NCI-H128 (cell line): ENCODE measurements around the gene NOB1.
A peak's percentile ranks its signal among the peaks of the same experiment; 100 is the strongest.
"Not testable (repeated sequence)": the region's sequence is repeated elsewhere in the genome, so short reads cannot be mapped to it uniquely, and the experiment has no call there.

Source experiments
- DNase-seq: peaks from one replicate; lab custom pipeline; 2025; ENCODE audit not compliant: unreplicated experiment; lab: John Stamatoyannopoulos, UW

Gene NOB1

DNA sequence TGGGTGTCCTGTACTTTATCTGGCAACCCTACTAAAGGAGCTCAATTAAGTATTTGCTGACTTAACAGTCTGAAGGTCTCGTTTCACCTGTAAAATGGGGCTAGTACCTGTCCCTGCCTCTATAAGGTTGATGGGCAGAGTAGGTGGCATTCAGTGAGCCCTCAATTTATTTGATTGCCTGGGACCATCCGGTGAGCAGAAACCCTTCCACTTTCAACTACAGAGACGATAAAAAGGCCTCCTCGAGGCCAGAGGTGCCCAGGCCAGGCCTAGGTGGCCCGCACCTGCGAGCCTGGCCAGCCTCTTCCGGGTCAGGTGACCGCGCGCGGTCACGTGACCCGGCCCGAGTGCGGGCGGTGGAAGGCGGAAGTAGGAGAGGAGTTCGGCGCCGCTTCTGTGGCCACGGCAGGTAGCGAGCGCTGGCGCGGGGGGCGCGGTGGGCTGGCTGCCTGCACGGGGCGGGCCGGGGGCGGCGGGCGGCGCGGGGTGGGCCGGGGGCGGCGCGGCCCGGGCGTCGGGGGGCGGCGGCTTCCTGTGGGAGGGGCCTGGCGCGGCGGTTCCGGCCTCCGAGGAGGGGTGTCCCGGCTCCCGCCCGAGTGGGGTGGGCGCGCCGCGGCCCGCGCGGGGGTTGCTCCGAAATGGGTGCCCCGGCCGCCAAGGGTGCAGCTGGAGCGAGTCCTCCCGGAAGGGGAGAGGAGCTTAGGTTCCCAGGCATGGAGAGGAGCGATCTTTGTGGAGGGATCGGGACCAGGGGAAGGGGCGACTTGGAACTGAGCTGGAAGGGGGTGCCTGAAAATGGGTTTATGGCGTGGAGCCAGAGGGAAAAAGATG is 7.5 kb upstream of the NOB1 start, which contains the start of gene WWP2:
WWP2 (plus strand) TSS at position 350 of the 831 bp plus-strand sequence. CDS start 24,679 bp downstream, outside the sequence.
- DNase-seq, result peak; percentile 43

DNA sequence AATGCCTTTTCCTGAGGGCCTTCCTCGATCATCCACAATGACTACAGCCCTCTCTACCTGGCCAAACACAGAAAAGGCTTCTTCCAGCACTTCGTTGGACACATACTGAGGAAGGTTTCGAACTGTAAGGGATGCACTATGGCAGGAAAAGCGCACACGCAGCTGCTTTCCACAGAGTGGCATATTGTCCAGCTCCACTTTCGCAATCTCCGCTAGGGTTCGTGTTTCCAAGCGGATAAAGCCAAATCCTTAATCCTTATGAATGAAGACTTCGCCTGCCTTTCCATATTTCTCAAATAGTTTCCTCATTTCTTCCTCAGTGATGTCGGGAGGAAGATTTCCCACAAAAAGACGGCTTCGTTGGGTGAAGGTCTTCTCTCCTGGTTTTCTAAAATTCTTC is 2.6 kb upstream of the NOB1 start:
- not testable (repeated sequence) for DNase-seq

DNA sequence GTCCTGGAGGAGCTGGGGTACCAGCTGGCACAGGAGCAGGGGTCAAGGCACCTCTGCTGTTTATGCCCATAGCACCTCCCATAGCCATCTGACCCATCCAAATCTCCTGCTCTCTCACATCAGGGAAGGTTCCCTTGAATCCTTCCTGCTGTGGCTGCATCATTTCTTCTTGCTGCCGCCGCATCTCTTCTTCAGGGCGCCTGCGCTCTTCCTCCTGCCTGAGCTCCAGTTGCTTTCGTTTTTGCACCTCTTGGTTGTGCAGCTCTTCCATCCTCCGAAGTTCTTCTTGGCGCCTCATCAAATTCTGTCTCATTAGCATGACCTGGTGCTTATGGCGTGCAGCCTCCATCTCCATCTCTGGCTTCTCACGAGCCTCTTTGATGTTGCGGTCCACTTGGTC is 2.0 kb upstream of the NOB1 start:
- DNase-seq, result no peak

DNA sequence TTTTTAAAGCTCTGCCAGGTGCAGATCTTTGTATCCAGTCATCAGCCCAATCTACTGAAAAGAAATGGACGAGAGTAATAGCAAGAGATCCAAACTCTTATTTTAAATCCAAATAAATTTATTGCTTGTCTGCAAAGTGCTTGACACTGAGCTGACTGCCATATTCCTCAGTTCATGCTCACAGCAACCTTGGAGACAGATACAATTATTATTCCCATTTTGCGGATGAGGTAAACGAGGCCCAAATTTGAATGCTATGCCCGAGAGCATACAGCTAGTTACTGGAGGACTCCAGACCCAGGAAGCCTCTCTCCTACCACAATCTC is 620 bp downstream of the NOB1 start:
- DNase-seq, result no peak

DNA sequence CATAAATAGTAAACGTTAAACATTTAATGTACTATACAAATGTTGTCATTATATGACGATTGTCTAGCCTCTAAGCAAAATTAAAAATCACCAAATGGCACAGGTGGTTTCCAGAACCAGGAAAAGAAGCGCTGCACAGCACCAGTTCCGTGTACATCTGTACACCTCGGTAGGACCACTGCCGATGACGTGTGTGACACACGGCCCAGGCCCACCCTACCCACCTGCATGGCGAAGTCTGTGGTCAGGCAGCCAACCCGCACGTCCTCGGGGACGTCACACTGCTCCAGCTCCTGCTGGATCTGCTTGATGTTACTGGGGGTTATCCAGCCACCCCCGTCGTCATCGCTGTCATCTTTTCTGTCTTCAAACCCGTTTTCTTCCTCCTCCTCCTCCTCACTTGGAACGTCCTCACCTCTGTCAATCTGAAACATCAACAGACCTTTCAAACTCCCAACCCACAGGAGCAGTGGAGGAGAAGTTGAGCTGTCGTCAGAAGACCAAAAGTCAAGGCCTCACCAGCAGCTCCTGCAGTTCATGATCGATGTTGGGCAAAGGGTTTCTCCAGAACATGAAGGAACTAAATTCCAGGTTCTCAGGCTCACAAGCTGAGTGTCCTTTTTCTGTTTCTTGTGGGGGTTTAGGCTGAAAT is 5.9 kb downstream of the NOB1 start:
- DNase-seq, result no peak

DNA sequence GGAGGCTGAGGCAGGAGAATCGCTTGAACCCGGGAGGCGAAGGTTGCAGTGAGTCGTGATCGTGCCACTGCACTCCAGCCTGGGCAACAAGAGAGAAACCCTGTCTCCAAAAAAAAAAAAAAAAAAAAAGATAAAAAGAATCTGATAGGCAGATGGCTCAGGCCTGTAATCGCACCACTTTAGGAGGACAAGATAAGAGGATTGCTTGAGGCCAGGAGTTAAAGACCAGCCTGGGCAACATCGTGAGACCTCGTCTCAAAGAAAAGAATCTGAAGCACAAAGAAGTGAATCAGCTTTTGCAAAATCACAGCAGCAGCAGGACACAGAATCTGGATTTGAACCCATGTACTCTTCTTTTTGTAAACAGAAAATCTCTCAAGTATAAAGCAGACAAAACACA is 7.6 kb downstream of the NOB1 start:
- DNase-seq, result no peak

DNA sequence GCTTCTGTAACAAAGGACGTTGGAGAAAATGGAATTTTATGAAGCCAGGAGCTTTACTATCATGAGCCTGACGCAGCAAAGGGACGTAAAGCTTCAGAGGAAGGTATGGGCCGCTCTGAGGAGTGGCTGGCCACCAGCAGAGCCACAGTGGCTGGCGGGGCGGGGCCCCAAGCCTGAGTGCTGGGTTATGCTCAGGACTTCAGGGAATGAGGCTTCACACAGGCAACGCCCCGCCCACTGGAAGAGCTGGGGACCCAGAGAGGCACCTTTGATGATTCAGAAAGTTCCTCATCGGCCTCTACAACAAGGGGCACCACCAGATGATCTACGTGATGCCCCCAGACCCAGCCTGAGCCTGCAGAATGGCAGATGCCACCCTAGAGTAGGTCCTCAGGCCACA is 8.8 kb downstream of the NOB1 start:
- no peak for DNase-seq

DNA sequence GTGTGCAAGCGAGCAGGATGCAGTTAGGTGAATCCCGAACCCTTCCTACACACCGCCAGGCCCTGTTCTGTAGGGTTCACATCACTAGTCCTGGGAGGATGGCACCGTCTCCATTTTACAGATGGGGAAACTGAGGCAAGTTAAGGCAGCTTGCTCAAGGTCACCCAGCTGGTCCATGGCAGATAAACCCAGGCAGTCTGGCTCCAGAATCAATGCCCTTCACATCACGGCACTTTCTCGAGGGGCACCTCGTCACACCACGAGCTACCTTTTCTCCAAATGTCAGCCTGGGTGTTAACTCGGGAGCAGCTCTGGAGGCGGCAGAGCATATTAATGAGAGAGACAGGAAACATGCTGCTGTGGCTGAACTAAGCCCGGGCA is 9.5 kb downstream of the NOB1 start:
- no peak for DNase-seq

DNA sequence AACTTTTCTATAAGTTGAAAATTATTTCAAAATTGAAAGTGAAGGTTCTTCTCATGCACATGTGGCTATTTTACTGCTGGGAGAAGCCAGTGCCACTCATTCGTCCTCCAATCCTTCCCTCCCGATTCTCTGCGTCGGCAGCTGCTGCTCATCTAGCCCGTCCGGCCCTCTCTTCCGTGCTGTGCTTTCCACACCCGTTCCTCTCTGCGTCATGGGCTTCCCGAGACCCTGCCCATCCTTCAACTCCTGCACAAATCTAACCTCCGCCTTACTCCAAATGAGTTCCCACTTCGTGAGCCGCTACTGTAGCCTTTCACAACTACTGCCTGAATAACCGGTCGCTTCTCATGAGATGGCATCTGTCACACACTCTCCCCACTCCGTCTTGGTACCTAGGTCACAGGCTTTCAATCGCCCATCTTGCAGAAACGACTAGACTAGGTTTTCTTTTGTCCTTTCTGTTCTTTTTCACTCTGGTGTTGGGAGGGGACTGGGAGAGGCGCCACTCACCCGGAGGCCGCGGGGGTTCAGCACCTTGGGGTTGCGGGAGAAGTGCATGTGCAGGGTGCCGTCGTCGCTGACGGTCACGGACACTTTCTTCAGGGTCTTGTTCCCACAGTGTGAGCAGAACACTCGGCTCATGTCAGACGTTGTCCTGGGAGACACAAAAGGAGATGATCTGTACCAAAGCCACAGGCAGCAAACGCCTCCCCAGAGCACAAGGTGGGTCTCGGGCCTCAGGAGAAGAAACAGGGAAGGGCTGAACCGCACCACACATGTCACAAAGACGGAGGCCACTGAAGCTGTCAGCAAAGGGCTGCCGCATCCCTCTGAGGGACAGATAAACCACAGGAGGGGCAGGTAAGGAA is 10.1 kb downstream of the NOB1 start:
- DNase-seq, result no peak

DNA sequence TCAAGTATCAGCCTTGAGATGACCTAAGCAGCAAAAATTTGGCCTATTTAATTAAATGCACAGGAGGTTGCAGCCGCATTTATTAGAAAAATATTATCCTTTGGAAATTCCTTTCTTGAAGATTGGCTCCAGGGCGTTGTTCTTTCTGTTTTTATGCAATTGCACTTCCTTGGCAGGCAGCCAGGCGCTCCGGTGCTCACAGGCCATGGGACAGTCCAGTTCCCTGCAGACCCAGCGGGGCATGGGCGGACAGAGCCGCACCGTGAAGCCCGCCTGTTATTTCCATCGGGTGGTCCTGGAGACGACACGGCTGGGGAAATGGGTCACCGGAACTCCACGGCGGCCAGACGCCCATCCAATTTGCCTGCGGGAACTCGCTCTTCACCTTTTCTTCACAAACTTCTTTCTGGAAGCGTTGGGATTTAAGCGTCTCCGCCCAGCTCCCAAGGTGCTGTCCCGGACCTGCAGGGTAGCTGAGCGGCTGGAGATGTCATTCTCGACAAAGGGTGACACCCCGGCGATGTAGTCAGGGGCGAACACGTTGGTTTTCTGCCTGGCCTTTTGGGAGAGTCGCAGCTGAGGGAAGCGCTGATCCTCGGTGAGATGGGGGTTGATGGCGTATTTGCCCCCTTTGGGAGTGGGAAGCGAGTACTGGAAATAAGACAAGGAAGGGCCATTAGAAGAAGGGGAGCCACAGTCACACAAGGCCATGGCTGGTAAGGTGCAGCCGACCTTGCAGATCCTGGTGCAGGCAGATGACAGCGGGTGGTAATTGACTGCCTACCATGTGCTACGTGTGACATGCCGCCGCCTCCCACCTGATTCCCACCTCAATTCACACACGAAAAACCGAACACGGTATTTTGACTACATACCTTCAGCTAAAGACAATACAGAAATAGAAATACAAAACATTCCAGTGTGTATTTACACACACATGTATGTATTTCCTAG is 12.5 kb downstream of the NOB1 start:
- no peak for DNase-seq

DNA sequence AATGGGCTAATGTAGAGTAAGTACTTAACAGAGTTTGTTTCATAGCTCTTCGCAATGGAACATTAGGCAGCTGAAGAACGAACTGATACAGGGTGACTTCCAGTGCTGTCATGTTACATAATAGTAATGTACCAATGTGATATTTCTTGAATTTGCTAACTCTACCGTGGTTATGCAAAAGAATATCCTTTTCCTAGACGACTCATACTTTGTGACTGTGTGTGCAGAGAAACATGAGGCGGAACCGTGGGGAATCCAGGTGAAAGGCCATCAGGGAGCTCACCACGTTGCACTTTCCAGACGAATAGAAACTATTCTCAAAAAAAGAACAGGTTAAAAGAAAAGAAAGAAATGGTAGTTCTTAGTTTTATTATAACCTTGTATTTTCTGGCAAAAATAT is 13.2 kb downstream of the NOB1 start:
- no peak for DNase-seq

DNA sequence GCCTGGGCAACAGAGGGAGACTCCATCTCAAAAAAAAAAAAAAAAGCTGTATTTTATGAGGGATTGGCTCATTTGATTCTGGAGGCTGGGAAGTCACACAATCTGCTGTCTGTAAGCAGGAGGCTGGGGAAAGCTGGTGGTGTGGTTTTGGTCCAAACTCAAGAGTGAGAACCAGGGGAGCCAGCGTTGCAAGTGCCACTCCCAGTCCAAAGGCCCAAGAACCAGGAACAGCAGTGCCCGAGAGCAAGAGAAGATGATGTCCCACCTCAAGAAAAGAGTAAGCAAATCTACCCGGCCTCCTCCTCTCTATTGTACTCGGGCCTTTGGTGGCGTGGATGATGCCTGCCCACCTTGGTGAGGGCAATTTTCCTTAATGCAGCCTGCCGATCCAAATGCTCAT is 22.6 kb downstream of the NOB1 start:
- no peak for DNase-seq

DNA sequence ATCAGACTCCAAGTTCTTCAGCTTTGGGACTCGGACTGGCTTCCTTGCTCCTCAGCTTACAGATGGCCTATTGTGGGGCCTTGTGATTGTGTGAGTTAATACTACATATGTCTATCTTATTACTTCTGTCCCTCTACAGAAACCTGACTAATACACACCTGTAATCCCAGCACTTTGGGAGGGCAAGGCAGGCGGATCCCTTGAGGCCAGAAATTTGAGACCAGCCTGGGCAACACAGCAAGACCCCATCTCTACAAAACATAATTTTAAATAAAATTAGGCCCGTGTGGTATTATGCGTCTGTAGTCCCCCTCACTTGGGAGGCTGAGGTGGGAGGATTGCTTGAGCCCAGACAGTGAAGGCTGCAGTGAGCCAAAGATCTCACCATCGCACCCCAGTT is 23.4 kb downstream of the NOB1 start:
- DNase-seq, result not testable (repeated sequence)

DNA sequence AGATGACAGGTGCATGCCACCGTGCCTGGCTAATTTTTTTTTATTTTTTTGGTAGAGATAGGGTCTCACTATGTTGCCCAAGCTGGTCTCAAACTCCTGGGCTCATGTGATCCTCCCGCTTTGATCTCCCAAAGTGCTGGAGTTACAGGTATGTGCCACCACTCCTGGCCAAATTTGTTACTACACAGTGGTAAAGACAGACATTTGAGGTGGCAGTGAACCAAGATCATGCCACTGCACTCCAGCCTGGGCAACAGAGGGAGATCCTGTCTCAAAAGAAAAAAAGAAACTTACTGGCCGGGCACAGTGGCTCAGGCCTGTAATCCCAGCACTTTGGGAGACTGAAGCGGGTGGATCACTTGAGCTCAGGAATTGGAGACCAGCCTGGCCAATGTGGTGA is 25.7 kb downstream of the NOB1 start:
- not testable (repeated sequence) for DNase-seq

DNA sequence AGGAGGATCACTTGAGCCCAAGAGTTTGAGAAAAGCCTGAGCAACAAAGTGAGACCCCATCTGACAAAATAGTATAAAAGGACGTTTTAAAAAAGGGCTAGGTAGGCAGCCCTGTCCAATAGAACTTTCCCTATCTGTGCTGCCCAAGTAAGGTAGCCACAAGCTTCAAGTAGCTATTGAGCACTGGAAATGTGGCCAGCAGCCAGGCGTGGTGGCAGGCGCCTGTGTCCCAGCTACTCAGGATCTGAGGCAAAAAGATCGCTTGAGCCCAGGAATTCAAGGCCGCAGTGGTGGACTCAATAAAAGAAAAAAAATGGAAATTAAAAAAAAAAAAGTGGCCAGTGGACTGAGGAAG is 26.8 kb downstream of the NOB1 start:
- DNase-seq, result no peak

DNA sequence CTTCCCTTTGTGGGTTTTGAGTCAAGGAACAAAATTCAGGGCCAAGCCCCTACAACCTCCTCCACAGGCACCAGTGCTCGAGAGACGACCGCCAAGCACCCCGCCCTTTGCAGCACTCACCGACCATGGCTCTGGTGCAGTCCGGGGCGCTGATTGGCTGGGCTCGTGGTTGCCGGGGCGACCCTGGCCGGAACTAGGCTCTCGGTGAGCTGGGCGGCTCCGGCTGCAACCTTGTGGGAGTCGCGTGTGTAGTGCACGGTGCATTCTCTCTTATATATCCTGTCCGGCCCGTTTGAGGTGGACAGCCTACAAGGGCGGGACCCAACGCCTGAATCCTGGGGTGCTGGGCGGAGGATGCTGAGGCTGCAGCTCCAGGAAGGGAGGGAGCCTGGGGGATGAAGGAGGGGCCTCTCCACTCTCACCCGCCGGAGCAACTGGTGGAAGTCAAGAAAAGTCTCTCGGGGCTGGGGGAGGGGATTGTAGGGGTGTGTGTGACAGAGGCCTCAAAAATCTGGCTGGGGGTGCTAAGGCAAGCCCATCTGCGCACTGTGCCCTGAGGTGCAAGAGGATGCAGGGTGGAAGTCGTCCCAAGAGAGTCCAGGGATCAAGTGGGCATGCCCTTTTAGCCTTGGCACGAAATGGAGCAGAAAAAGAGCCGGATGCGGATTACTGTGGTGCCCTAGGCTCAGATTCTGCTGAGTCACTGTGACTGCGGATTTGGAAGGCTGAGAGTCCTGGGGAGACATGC is 28.2 kb downstream of the NOB1 start, which contains the start of gene NQO1:
NQO1 (minus strand) TSS at position 248 of the 748 bp plus-strand sequence; CDS start at position 127, 121 bp downstream.
- DNase-seq, result peak; percentile 79

DNA sequence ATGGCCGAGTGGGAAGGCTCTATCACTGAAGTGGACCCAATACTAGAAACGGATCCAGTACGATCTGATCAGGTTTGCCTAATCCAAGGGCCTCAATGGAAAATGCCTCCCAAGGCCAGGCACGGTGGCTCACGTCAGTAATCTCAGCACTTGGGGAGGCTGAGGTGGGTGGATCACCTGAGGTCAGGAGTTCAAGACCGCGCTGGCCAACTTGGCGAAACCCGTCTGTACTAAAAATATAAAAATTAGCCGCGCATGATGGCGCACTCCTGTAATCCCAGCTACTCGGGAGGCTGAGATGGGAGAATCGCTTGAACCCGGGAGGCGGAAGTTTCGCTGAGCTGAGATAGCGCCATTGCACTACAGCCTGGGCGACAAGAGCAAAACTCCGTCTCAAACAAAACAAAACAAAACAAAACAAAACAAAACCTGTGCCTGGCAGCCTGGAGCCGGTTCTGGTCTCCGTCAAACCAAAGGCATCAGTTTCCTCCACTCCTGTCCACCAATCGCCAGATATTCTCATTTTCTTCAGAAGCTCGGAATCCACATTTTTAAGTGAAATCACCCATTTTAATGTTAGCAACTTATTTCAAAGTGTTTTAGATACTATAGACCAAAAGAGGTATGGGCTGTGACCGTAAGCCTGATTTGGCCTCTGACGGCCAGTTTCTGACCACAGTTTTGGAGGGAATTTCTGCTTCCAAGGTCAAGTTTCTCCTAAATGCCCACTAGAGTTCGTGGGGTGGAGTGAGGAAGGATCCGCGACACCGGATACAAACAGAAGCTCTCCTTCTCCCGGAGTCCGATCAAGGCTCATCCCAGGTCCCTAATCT is 29.0 kb downstream of the NOB1 start:
- DNase-seq, result no peak

DNA sequence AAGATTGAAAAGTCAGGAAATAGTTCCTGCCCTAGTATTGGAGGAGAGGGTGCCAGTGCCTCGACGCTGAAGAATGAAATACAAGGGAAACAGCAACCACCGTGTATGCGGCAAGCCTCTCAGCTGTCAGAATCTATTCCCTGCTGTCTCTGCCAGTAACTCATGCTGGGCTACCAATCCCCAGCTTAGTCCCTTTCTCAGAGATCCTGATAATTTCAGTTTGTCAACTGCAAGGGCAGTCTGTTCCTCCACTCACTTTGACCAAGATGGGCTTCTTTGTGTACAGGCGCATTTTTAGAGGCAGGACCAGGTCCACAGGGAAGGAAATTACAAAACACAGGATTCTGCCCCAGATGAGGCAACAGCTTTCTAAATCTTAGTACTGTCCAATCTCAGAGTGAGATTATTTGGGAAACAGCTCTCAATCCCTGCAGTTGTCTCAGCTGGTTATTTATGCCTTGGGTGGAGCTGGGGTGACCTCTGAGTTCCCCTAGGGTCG is 29.7 kb downstream of the NOB1 start:
- no peak for DNase-seq

DNA sequence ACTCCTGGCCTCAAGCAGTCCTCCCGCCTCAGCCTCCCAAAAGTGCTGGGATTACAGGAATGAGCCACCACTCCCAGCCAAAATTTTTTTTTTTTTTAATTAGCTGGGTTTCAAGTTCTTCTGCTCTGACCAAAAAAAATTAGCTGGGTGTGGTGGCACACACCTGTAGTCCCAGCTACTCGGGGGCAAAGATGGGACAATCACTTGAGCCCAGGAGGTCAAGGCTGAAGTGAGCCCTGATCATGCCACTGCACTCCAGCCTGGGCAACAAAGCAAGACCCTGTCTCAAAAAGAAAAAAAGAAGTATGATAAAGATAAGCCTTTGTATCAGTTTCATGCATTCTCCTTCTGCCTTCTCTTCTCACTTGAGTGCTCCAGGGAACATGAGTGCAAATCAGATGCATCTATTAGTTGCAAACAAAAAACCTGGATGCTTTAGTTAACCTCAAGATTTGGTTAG is 30.3 kb downstream of the NOB1 start:
- DNase-seq, result no peak
